Activated T-helper 1 cell treated with Interleukin-2 at 50 U/mL for 16 hours (primary cell): Measurements from ENCODE around the gene DNAH3.
"Not testable (repeated sequence)": the region's sequence is repeated elsewhere in the genome, so short reads cannot be mapped to it uniquely, and the experiment has no call there.

Experiments
- DNase-seq: peaks from one replicate; pipeline ENCODE4 v3.0.0-alpha.2; 2020; ENCODE audit warnings: low read depth

The DNAH3 gene

DNA sequence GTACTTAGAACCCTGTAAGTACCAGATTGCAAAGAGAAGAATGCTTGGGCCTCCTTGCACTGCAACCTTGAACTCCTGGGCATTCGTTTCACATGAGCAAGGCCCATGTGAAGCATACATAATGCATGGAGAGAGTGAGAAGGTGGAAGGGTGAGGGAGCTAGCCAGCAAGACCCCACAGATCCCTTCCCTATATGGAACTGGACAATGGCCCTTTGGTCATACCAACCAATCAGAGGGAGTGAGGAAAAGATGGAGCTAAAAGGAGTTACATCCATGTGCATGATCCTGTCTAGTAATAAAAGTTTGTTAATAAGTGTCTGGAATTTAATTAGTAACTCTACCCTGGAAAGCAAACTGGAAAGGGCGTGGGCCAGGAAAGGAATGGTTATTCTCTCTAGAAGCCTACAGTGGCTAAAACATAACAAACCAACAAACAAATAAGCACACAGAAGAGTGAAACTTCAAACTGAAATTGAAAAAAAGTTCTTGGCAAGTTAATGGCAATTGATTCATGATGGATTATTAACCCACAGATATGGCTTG is 29.6 kb downstream of the DNAH3 start:
- DNase-seq, result no peak

DNA sequence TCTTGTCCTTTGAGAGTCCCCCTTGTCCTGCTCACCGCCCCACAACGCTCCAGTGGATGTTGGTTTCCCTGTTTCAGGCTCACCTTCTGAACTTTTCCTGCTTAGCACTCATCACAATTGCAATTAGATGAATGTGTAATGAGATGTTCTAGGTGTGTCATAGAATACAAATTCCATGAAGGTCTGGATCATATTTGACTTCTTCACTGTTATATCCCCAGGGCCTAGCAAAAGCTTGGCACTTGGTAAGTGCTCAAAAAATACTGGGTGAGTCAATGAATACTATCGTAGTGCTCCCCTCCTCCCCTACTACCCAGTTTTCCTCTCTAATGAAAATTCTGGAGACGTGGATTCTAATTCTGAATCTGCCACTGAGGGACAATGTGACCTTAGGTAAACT is 33.1 kb downstream of the DNAH3 start:
- no peak for DNase-seq

DNA sequence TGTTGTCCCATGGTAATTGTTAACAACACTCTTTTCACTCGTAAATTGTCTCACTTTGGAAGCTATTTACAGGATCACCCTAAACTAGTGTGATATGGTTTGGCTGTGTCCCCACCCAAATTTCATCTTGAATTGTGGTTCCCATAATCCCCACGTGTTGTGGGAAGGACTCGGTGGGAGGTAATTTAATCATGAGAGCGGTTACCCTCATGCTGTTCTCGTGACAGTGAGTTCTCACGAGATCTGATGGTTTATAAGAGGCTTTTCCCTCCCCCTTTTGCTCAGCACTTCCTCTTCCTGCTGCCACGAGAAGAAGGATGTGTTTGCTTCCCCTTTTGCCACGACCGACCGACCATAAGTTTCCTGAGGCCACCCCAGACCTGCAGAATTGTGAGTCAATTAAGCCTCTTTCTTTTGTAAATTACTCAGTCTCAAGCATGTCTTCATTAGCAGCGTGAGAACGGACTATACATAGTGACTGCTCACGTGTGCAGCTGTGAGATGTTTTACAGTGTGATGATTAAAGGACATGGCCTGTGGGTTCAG is 34.4 kb downstream of the DNAH3 start:
- no peak for DNase-seq

DNA sequence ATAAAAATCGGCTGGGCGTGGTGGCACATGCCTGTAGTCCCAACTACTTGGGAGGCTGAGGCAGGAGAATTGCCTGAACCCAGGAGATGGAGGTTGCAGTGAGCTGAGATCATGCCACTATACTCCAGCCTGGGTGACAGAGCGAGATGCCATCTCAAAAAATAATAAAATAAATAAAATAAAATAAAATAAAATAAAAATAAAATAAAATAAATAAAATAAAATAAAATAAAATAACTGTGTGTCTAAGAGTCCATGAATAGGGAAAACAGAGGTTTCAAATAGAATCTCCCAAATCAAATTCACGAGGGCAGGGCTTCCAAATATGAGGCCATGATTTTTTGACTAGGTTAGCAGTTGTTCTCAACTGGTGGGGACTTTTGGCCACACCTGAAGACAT is 35.1 kb downstream of the DNAH3 start:
- DNase-seq, result not testable (repeated sequence)

DNA sequence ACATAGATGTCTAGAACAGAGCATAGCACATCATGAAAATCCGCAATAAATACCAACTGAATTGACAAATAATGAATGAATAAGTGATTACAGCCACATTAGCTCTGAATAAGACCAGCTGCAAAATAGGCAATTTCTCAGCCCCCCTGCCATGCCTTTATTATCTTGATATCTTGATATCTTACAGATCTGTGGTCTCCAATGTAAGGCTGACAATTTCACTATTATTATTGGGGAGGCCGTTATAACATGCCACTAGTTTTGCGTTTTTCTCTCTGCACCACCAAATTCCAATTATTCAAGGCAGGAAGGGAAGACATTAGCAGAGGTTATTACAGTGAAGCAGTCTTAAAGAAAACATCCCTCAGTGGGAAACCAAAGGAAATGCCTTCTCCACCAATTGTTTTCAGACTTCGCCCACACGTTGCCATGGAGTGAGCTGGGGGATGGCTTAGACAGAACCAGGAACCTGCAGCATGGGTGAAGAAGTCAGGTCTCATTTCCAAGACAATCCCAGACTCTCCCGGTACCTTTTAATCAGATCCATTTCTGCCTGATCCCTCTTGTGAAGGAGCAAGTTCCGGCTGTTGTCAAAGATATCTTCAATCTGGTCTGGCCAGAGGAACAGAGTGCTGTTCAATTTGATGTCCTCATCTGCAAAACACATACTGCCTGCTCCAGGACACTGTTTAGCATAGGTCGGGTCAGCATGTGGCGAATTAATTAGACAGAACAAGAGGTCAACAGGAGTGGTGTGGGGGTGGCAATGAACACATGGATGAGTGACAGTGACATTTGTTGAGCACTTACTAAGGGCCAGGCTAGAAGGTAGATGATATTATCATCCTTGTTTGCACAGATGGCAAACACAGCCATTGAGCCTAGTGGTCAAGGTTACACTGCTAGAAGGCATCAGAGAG is 46.4 kb downstream of the DNAH3 start:
- no peak for DNase-seq

DNA sequence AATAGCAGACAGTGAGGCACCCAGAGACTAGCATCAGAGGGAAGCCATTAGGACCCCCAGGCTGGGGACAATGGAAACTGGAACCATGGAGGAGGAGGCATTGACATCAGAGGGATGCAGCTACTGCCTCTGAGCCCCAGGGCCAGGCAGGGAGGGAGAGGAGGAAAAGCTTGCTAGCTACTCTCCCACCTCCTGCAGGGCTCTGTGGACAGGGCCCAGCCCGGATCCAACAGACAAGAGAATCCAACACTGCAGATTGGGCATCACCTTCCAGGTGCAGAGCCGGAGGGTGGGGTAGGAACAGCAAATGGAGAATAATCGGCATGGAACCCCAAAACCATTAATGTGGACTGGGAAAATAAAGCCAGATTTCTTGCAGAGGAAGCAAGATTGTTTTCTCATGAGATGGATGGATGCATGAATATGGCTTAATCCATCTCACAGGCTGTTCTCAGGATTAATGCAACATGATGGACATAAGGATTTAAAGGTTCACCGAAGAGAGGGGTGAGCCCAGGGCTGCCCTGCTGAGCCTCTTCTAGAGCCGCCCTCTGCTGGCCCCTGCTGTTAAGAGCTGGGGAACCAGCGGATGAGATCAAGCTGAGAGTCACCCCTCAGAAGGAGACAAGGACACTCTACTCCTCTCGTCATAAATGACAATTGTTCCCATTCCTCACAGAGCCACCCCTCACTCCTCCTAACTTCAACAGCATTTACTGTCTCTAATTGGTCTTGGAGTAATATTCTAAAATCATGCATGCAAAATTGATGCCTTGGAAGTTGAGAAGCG is 48.8 kb downstream of the DNAH3 start:
- DNase-seq, result no peak

DNA sequence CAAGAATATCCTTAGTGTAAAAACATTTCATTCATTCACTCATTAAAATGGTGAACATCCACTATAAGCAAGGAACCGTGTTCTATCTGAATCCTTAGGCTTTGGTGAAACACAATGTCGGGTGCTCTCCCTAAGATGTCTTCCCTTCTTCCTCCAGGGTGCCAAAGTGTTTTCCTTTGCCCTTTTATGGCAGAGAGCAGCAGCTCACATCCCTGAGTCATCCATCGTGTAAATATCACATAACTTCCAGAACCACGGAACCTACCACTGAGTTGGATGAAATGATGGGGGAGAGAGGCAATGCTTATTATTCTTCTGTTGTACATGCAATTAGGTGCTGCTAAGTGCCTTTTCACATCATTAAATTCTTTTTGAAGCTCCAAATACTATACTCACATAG is 50.2 kb downstream of the DNAH3 start:
- no peak for DNase-seq

DNA sequence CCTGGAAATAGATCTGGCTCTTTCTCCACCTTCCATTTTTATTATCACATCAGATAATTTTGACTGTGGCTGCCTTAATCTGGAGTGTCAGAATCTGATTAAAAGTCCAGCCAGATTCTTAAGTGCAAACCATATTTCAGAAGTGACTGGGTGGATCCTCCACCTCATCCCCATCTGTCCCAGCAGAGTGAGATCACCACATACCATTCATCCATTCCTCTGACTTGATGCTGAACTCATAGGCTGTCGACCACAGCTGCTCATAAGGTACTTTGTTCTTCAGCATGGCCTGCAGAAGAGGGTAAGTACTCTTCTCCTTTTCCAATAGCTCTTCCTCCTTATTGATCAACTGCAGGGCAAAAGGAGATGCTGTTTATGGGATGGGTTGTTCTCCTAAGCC is 53.5 kb downstream of the DNAH3 start:
- DNase-seq, result no peak

DNA sequence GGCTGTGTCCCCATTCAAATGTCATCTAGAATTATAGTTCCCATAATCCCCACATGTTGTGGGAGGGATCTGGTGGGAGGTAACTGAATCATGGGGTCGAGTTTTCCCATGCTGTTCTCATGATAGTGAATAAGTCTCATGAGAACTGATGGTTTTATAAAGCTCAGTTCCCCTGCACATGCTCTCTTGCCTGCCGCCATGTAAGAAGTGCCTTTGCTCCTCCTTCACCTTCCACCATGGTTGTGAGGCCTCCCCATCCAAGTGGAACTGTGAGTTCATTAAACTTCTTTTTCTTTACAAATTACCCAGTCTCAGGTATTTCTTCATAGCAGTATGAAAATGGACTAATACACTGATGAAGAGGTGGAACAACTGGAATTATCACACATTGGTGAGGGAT is 55.9 kb downstream of the DNAH3 start:
- DNase-seq, result not testable (repeated sequence)

DNA sequence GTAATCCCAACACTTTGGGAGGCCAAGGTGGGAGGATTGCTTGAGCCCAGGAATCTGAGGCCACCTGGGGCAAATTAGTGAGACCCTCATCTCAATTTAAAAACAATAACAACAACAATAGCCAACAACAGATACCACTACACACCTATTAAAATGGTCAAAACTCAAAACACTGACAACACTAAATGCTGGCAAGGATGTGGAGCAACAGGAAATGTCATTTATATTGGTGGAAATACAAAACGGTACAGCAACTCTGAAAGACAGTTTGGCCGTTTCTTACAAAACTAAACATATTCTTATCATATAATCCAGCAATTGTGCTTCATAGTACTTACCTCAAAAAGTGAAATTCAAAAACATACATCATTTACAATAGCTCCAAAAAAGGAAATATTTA is 57.7 kb downstream of the DNAH3 start:
- no peak for DNase-seq

DNA sequence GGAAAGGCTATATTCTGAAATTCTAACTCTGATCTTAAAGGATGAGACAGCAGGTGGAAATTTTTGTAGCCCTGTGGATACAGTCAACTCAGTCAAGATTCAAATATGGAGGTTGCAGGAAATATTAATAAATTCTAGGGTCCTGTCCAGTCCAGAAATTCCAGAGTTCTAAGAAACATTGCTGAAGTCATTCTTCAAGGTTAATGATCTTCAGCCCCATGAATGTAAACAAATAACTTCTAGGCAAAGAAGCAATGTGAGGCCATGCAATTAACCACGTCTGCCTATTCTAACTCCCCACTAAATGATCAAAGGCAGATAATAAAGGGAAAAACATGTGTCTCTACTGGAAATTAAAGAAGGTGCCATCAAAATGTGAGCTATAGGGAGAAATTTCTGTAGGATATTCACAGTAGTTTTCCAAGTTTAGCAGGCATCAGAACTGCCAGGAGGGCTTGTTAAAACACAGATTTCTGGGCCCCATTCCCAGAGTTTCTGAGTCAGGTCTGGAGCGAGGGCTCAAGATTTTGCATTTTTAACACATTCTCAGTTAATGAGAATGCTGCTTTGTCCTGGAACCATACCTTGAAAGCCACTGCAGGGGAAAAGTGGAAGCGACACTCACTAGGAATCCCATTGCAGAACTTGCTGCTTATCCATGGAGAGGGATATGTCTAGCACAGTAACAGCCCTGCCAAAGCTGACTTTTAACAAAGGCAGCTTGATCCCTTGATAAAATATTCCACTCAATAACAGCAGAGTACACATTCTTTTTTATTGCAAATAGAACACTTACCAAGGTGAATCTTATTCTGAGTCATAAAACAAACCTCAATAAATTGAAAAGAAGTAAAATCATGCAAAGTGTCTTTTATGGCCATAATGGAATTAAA is 61.8 kb downstream of the DNAH3 start:
- DNase-seq, result no peak

DNA sequence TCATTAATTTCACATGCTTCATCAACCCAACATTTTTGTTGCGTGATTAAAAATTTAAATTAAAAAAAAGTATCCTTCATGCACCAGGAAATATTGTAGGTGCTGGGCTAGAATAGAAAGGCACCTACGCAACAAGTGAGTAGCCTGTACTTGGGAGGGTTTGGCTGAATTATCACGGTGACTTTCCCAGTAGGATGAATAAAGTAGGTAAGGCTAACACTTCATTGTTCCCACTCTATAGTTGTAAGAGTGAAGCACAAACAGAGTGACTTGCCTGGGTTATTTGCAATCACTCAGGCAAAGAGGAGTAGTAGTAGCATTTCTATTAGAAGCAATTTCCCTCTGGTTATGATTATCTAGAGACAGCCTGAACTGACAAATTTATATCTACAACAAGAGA is 62.5 kb downstream of the DNAH3 start:
- DNase-seq, result no peak

DNA sequence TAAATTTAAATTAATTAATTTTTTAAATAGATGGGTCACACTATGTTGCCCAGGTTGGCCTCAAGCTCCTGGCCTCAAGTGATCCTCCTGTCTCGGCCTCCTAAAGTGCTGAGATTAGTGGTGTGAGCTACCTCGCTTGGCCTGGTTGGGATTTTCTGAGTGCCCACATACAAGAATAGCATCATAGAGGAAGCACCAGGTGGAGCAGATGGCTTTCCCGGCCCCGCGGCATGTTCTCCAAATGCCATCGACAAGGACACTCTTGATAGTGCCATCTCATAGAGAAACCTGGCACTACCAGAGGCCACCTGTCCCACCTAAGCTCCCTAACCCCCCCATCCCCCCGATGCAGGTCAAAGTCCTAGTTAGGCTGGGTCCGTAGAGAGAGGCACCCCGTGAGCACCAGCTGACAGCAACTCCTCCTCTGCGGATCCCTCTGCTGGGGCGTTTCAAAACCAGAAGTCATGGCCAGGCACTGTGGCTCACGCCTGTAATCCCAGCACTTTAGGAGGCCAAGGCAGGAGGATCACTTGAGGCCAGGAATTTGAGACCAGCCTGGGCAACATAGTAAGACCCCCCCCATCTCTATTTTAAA is 65.9 kb downstream of the DNAH3 start:
- DNase-seq, result no peak

DNA sequence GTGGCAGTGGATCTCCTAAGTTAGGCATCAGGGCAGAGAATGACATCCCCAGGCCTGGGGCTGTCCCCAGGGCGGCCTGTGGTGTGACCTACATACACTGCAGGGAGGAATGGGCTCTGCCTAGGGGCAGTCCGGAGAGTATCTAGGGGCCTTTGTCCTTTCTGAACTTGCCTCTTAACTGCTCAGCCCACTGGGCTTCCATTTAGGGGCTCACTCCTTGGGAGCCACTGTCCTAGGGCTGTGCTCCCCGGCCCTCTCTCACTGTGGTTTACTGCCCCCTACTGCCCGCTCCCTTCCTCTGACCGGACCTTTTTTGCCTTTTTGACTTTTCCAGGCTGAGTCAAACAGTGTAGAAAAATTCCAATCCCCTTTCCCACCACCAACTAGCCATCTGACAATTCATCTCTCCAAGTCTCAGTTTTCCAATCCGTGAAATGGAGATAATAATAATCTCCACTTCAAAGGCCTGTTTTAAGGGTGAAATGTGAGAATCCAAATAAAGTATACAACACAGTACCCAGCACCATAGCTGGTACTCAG is 66.8 kb downstream of the DNAH3 start:
- peak; percentile 10 for DNase-seq

DNA sequence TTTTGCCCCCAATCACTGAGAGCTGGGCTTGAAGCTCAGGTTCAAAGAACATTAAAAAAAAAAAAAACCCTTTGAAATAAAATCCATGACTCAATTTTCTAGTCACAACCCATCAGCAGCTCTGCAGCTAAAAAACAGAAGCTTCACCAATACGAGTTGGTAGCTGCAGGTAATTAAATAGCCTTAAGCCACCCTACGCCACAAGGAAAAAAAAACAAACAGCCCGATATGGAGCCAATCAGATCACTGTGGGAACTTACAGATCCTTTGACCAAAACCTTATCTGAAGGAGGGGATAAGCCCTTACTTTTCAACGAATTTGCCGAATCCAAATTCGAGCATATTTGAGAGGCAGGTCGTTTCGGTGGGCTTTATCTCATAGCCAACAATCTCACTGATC is 69.3 kb downstream of the DNAH3 start:
- no peak for DNase-seq

DNA sequence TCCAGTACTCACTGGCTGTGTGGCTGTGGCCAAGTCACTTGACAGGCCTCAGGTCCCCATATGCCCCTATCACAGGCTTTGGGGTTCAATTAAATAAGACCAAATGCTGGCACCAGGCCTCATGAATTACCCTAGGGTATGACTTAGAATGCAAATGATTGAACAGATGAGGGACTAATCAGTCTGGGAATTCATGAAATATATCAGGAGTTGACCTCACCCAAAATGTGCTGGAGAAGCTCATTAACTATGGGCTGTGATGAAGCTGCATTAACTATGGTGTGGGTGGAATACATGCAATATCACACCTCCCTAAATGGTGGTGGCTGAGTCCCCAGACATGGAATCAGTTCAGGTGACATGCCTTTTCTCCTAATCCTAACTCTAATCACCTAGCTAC is 72.1 kb downstream of the DNAH3 start:
- no peak for DNase-seq

DNA sequence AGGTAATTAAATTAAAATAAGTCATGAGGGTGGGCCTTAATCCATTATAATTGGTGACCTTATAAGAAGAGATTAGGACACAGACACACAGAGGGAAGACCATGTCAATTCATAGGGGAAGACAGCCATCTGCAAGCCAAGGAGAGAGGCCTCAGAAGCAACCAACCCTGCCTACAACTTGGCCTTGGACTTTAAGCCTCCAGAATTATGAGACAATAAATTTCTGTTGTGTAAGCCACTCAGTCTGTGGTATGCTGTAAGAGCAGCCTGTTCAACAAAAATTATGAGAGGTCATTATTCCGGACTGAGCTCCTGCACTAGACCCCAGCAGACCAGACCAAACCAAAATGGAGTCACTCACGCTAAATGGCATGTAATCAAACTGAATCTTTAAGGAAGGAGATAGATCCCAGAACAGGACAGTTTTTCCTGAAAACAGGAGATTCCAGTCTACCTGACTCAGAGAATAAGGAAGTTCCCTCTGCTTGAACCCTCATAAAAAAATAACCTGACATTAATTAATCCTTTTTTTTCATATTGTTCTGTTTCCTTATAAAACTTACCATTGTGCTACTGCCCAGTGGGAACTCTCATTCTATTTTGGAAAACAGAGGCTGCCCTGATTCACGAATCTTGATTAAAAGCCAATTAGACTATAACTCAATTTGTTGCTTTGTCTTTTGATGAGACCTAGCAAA is 74.3 kb downstream of the DNAH3 start:
- DNase-seq, result no peak

DNA sequence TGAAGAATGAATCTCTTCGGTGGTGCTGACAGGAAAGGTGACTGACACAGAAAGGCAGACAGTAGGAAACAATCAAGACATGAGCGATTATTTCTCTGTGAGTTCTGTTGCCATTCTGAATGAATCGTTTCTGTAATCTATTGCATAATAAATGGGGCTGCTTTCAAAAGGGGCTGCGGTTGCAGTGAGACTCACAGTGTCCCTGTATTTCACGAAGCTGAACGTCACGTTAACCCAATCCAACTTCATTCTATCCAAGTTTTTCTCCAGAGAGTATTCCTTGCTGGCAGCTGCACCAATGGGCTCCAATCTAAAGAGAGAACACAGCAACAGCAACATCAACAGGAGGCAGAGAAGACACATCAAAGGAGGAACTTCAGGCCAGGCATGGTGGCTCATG is 75.4 kb downstream of the DNAH3 start:
- no peak for DNase-seq

DNA sequence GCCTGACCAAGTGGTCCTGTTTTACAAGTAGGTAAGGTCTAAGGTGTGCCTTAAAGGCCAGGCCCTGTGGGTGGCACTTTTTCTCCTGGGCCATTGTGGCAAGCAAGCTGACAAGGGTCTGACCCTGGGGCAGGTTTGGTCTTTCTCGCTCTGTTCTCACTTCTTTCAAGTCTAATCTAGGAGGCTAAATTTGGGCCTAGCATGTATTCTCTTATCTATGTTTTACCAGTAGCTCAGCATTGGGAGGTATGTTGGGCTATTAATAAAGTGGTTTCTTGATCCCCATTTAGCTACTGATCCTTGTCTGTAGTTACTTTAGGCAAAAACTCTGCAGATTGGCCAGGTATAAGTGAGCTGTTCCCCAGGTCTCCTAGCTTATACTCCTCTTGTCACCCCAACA is 77.7 kb downstream of the DNAH3 start:
- DNase-seq, result no peak

DNA sequence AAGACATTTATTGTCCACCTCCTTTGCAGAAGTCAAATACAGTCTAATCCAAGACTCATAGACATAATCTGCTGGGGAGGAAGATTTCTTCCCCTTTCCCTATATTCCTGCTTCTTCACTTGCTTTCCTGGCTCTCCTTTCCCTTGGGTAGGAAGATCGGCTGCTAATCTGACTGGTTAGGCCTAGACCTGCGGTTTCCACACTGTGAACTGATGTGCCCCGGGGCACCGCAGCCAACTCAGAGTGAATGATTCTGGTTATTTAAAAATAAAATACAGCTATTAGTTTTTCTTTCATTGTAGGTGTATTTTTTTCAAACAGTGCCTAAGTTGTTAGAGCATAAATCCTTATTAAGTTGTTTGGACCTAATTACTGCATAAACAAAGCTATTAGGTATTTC is 78.9 kb downstream of the DNAH3 start:
- DNase-seq, result no peak
